Endometrium (tissue), 2 donors: ENCODE results near the gene CDC37L1.
"Not testable (repeated sequence)": the region's sequence is repeated elsewhere in the genome, so short reads cannot be mapped to it uniquely, and the experiment has no call there.

Experiments used
- FAIRE-seq: peaks from 2 replicates; lab custom pipeline; 2012; peaks lifted over from hg19 to GRCh38; lab: Jason Lieb, UNC
- donor health status: control.
- donor health status: control.

The CDC37L1 gene

DNA sequence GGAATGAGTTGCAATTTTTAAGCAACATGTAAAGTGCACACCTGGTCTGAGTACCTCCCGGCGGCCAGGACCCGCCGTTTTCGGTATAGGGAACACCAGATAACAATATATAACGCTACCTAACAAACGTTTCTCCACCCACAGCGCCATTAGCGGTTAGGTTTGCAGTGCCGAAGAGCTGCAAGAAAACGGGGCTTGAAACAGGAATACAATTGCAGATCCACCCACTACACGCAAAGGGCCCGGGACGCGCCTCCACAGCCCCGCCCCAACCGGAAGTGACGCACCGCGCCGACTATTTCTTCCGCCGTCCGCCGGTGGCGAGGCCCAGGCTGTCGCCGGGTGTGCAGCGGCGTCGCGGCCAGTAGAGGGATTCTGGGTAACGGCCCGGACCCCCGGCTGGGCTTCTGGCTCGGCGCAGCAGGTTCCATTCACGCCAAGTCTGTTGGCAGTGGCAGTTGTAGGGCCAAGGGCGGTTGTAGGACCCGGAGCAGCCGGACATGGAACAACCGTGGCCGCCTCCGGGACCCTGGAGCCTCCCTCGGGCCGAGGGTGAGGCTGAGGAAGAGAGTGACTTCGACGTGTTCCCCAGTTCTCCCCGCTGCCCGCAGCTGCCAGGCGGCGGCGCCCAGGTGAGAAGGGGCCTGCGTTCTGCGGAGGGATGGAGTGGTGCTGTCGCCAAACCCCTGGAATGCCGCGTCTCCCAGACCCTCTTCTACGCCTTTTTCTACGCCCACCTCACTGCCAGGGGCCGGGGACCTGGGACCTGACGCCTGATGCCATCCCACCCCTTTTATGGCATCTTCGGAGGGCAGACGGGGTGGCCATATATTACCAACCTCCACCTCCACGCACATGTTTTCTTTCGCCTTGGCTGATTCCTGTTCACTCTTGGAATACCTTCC, at the start of gene CDC37L1:
CDC37L1 (plus strand) TSS at position 302 of the 905 bp plus-strand sequence; CDS start at position 501, 199 bp downstream.
- FAIRE-seq, result peak; percentile 89

DNA sequence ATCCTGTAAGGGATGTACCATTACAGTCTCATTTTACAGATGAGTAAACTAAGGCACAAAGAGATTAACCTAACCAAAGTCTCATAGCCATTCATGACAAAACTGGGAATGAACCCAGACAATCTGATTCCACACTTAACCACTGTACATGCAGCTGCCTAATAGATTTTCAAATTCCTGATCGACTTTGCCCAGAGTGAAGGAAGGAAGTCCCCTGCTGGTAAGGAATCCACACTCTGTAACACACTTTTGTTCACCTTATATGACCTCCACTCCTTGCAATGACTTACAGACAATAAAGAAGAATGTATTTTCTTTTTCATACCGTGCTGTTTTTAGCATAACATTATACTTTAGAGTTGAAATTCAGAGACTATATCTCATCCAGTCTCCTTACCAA, 48.5 kb upstream of the CDC37L1 start:
- no peak for FAIRE-seq

- no peak for FAIRE-seq
Measured at GRCh38 chr9:4638968-4639367, 40.4 kb upstream of the CDC37L1 start.

DNA sequence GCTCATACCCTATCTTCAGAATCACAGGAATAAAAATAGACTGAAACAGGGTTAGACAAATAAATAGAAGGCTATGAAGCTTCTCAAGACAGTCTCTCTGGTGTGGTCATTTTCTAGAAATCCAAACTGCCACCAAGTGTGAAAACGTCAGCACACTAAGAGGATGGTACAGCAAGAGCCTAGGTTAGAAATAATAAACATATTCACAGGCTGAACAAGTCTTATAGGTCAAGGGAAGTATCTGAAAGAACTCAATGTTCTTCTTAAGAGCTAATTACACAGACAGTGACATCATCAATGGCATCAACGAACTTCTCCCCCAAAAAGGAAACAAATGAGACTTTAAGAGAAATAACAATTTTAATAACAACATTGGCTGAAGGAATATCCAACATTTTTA, 39.9 kb upstream of the CDC37L1 start:
- no peak for FAIRE-seq

DNA sequence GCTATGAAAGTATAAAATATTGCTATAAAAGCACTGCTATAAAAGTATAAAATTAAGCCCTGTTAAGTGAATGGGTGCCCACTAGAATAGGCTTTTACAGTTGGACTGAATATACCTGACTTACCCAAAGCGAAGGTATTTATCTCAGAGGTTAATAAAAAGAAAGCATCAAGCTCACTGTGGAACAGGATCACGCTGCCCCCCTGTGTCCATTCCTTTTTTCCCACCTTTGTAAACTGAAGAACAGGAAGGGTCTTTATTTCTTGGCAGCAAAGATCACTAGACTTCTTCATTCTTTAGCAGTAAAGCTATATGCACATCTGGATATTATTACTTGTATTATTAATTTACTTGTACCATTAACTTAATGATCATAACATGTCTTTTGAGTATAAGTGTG, 39.3 kb upstream of the CDC37L1 start:
- no peak for FAIRE-seq

GRCh38 chr9:4642351-4642750, 37.0 kb upstream of the CDC37L1 start:
- FAIRE-seq, result no peak

GRCh38 chr9:4654084-4654483, 25.3 kb upstream of the CDC37L1 start:
- FAIRE-seq, result no peak

GRCh38 chr9:4654538-4654937, 24.8 kb upstream of the CDC37L1 start:
- FAIRE-seq, result no peak

DNA sequence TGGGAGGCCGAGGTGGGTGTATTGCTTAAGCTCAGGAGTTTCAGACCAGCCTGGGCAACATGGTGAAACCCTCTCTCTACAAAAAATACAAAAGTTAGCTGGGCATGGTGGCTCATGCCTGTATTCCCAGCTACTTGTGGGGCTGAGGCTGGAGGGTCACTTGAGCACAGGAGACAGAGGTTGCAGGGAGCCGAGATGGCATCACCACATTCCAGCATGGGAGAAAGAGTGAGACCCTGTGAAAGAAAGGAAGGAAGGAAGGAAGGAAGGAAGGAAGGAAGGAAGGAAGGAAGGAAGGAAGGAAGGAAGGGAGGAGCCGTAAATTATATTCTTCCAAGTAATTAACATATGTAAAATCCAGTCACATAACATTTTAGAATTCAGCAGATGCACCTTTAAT, 23.2 kb upstream of the CDC37L1 start:
- not testable (repeated sequence) for FAIRE-seq

GRCh38 chr9:4656621-4657020, 22.7 kb upstream of the CDC37L1 start:
- no peak for FAIRE-seq

- no peak for FAIRE-seq
Measured at GRCh38 chr9:4657426-4658159, 21.8 kb upstream of the CDC37L1 start.

DNA sequence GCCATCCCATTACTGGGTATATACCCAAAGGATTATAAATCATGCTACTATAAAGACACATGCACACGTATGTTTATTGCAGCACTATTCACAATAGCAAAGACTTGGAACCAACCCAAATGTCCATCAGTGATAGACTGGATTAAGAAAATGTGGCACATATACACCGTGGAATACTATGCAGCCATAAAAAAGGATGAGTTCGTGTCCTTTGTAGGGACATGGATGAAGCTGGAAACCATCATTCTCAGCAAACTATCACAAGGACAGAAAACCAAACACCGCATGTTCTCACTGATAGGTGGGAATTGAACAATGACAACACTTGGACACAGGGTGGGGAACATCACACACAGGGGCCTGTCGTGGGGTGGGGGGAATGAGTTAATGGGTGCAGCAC, 18.7 kb upstream of the CDC37L1 start:
- not testable (repeated sequence) for FAIRE-seq

GRCh38 chr9:4661165-4661564, 18.2 kb upstream of the CDC37L1 start:
- FAIRE-seq, result no peak

- no peak for FAIRE-seq
Measured at GRCh38 chr9:4661611-4662010, 17.8 kb upstream of the CDC37L1 start.

GRCh38 chr9:4662108-4662988, 17.0 kb upstream of the CDC37L1 start, which contains the start of gene PLPP6:
Gene PLPP6, plus strand, starts transcription at chr9:4662294. Its CDS starts 82 bp downstream, at chr9:4662376.
- peak; percentile 48 for FAIRE-seq

- FAIRE-seq, result no peak
Measured at GRCh38 chr9:4662989-4663792, 16.2 kb upstream of the CDC37L1 start.

GRCh38 chr9:4663956-4664355, 15.4 kb upstream of the CDC37L1 start:
- no peak for FAIRE-seq

DNA sequence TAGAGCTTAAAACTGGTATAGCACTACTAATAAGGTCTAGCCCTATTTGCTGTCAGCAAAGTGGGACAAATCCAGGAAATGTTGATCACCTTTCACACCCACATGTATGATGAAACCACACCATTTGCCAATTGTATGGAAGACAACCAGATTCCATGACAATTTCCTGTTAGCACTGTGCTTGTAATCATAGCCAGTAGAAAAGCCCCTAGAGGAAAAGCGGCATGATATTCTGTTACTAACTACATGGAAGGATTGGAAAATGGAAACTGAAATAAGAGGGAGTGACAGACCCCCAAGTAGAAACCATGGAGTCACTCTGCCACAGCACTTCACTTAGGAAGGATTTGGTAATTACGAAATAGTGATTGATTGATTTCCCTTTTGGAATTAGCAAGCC, 14.0 kb upstream of the CDC37L1 start:
- FAIRE-seq, result no peak

DNA sequence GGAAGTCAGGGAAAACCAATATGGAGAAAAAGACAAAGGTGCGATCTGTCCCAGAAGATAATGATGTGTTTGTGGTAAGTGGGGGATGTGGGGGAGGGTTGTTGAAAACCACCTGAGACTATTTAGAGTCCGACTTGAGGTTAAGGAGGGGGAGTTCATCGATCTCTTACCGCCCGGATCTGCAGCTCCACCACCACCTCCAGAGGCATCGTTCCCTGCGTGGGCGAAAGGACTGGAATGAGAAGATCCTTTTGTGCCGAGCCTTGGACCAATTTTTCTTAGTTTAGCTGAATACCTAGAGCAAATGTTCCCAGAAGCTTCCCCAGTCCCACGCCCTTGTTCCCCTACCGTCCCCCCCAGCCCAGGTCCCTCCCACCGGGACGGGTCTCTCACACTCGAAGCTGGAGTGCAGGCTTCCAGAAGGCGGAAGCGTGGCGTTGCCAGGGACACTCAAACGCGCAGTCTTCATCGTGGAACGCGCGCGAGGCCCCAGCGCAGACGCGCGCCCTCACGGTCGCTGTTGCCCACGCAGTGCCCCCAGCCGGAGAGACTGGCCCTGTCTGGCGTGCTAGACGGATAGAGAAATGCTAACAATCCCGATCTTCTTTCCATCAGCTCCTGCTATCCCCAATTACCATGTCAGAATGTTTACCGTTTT, 13.2 kb upstream of the CDC37L1 start, which contains the start of gene SPATA6L:
SPATA6L (minus strand) TSS at position 439 of the 658 bp plus-strand sequence; CDS start at position 209, 230 bp downstream.
- FAIRE-seq, result no peak

DNA sequence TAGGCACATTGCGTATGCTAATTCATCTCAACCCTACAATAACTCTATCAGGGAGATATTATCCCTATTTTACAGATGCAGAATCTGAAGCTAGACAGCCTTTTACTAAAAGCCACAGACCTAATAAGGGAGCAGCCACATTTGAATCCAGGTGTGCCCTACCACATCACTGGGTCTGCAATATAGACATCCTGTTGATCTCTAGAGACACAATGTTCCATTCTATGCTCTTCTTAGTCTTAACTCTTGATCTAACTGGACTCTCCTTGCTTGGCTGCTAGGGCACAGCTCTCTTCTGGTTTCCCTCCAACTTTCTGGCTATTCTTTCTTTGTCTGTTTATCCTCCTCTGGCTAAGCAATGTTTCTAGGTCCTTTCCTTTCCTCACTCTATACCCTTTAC, 11.7 kb upstream of the CDC37L1 start:
- FAIRE-seq, result no peak

GRCh38 chr9:4668604-4669003, 10.8 kb upstream of the CDC37L1 start:
- no peak for FAIRE-seq
